Measurements from ENCODE around the gene FAIM2.
A peak's percentile ranks its signal among the peaks of the same experiment; 100 is the strongest.
"Not testable (repeated sequence)": the region's sequence is repeated elsewhere in the genome, so short reads cannot be mapped to it uniquely, and the experiment has no call there.

The FAIM2 gene

GRCh38 chr12:49879065-49879464, 24.6 kb downstream of the FAIM2 start:
- DNase-seq (ENCODE audit: low spot score), result not testable (repeated sequence)

GRCh38 chr12:49878021-49878420, 25.7 kb downstream of the FAIM2 start:
- DNase-seq (ENCODE audit: low spot score), result no peak

DNA sequence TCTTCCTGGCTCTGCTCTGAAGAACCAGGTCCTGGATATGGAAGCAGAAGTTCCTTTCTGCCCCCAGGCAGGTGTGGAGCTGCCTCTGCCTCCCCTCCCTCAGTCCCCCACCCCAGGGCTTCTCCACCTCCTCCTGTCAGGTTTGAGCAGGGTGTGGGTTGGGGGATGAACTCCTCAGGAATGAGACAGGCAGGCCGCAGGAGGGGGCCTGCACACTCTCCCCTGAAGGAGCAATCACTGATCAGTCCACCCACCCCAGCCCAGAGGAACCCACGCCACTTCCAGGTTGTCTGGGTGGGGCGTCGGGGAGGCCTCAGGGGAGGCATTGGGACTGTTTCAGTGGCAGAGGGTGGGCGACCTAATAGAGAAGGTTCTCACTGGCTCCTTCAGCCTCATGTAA, 26.6 kb downstream of the FAIM2 start:
- no peak for DNase-seq (ENCODE audit: low spot score)

DNA sequence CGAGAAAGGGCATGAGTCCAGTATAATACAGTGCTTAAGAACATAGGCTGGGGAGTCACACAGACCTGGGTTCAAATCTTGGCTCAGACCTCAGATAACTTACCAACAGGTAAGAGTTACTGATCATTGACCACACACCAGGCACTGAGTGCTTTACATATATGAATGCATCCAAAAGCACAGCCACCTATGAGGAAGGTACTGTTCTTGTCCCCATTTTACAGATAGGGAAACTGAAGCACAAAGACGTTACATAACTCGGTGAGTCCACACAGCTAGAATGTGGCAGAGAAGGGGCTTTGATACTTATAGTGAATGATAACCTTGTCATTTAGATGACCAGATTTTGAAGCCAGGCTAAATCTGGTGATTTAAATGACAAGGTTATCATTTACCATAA, 27.6 kb downstream of the FAIM2 start:
- no peak for DNase-seq (ENCODE audit: low spot score)

- DNase-seq (ENCODE audit: low spot score), result no peak
Observed at GRCh38 chr12:49875115-49875720, 28.5 kb downstream of the FAIM2 start.

GRCh38 chr12:49874142-49874897, 29.4 kb downstream of the FAIM2 start:
- DNase-seq (ENCODE audit: low spot score), result no peak

DNA sequence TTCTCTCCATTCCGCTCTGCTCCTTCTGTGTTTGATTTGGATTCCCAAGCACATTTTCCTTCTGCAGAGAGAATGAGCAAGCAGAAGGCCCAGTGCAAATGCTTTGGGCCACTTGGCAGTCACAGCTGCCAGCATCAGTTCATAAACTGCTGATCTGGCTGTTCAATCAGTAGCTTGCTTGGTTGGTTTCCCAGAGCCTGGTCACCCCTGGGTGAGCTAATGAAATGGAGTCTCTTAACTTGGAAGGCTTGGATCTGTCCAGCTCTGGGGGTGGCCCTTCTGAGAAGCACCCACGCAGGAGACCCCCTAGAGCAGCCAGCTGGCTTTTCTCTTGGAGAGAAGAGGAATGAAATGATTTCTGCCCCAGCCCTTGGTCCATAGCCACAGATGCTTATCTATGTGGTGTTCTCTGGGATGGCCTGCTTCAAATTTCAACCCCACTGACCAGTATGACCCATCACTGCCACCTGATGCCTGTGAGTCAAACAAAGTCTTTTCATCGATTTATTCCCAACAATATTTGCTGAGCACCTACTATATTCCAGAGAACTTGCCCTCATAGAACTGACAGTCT, 30.3 kb downstream of the FAIM2 start:
- no peak for DNase-seq (ENCODE audit: low spot score)

GRCh38 chr12:49872781-49873181, 30.9 kb downstream of the FAIM2 start:
- no peak for DNase-seq (ENCODE audit: low spot score)

DNA sequence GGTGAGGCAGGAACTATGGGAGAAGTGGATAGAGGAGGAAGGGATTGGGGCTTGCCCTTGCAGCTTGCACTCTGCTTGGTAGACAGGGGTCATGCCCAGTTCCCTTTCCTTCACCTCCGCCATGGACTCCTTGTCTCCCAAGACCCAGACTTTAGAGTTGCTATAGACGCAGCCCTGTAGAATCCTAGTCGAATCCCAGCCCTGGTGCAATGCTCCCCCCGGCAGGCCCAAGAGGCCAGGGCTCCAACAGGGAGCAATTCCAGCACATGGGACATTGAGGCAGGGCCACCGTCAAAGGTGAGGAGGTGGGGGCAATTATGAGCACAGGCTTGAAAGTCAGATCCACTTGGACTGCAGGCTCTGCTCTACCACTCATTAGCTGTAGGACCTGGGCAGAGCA, 31.3 kb downstream of the FAIM2 start:
- no peak for DNase-seq (ENCODE audit: low spot score)

DNA sequence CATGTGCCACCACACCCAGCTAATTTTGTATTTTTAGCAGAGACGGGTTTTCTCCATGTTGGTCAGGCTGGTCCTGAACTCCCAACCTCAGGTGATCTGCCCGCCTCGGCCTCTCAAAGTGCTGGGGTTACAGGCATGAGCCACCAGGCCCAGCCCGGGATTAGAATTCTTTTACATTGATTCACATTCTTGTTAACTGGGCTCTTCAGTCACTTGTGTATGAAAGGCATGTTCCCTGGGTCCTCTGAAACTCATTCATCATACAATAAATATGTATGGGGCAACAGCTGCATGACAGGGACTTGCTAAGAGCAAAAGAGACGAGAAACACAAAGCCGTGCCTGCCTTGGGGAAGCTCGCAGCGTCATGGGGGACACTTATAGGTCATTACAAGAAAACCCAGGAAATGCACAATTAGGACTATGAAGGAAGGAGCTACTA, 31.9 kb downstream of the FAIM2 start:
- not testable (repeated sequence) for DNase-seq (ENCODE audit: low spot score)

DNA sequence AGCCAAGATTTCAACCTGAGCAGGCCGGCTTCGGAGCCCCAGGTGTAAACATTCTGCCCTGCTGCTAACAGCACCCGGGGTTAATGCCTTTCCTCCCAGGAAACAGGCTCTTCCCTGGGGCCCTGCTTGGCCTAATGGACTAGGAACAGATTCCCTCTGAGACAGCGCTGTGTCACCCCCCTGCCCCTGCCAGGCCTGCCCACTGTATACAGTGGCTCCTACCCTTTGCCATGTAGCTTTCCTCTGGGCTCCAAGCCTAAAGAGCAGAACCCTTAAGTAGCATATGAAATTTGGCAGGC, 32.5 kb downstream of the FAIM2 start:
- no peak for DNase-seq (ENCODE audit: low spot score)

GRCh38 chr12:49870501-49871262, 33.0 kb downstream of the FAIM2 start:
- peak; percentile 42 for DNase-seq (ENCODE audit: low spot score)

GRCh38 chr12:49869816-49870500, 33.7 kb downstream of the FAIM2 start:
- DNase-seq (ENCODE audit: low spot score), result peak; percentile 46

GRCh38 chr12:49868952-49869815, 34.5 kb downstream of the FAIM2 start:
- DNase-seq (ENCODE audit: low spot score), result peak; percentile 54

GRCh38 chr12:49868449-49868848, 35.3 kb downstream of the FAIM2 start:
- DNase-seq (ENCODE audit: low spot score), result peak; percentile 45

DNA sequence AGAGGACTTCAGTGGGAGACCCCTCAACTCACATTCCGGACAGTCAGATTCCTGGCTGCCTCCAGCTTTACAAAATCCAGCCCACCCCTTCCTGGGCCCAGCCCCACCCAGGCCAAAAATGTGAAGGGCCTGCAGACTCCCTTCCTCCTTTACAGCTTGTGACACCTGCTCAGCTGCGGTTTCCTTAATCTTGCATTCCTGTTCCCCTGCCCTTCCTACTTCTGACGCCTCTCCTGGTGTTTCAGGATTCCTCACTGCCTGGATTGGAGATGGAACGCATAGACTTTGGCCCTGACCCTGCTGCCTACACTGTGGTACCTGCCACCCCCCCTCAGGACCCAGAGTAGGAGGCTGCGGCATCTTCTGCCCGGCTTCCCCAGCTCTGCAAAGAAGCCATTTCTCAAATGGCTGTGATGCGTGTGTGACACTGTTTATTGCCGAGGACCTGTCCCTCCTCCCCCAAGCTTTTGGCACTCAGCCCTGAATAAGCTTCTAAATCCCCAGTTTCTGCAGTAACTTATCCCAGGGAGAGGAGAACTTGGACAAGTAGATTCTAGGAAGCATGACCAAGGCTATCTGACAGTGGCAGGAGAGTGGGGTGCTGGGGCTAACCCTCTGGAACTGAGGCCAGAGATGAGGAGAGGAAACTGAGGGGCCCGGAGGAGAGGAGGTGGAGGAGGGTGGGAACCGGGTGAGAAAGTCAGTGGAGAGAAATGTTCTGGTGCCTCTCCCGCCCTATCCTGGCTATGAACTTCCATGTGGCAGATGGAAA, 35.9 kb downstream of the FAIM2 start:
- DNase-seq (ENCODE audit: low spot score), result peak; percentile 36

- DNase-seq (ENCODE audit: low spot score), result peak; percentile 90
Observed at GRCh38 chr12:49866859-49867569, 36.7 kb downstream of the FAIM2 start.

- peak; percentile 39 for DNase-seq (ENCODE audit: low spot score)
Observed at GRCh38 chr12:49865782-49866135, 37.9 kb downstream of the FAIM2 start.

DNA sequence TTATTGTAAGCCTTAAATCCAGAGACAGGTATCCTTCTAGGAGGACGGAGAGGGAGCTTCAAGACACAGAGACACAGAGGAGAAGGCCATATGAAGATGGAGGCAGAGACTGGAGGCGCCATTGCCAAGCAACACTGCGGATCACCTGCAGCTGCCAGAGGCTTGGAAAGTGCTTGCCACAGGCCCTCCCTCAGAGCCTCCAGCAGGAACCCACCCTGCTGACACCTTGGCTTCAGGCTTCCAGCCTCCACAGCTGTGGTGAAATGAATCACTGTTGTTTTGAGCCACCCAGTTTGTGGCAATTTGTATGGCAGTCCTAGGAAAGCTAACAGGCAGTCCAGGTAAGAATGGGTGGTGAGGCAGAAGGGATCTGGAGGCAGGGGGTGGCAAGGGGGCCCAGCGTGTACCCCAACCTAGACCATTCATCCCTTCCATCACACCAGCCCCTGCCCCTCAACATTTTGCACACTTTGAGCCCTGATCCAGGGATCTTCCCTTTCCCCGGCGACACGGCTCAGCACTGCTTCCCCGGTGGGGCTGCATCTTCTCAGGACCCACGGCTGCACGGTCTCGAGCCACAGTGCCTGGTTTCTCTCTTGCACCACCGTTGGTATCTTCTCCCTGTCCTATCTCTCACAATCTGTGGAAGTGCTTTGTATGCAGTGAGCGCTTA, 38.5 kb downstream of the FAIM2 start:
- DNase-seq (ENCODE audit: low spot score), result peak; percentile 44

DNA sequence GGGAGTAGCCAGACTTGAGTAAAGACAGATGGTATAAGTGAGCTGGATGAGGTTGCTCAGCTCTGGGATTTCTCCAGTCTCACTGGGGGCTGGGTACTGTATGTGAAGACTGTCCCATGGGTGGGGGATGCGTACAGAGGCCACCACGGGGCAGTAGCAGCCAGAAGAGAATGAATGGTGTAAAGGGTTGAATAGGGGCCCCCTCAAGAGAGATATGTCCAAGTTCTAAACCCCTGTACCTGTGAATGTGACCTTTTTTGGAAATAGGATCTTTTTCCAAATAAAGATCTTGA, 39.0 kb downstream of the FAIM2 start:
- no peak for DNase-seq (ENCODE audit: low spot score)
